HUES64 (cell line): ENCODE measurements around the gene HSD17B2.

Experiments
- H3K27ac ChIP-seq: 2 replicates; pipeline ENCODE4 v1.7.0; 2013; ENCODE audit warnings: low read depth, low read length, inconsistent platforms
- H3K27me3 ChIP-seq: 2 replicates; pipeline ENCODE4 v1.6.1; 2013; ENCODE audit warnings: mild to moderate bottlenecking, low read length; ENCODE audit not compliant: insufficient read depth
- H3K36me3 ChIP-seq: 2 replicates; pipeline ENCODE4 v1.6.1; 2013; ENCODE audit warnings: mild to moderate bottlenecking, low read length; ENCODE audit not compliant: insufficient read depth
- H3K4me1 ChIP-seq: 2 replicates; pipeline ENCODE4 v1.6.1; 2013; ENCODE audit warnings: mild to moderate bottlenecking, low read length, moderate library complexity; ENCODE audit not compliant: insufficient read depth
- H3K4me3 ChIP-seq: 2 replicates; pipeline ENCODE4 v1.5.1; 2013; ENCODE audit warnings: mild to moderate bottlenecking, low read length, moderate library complexity
- H3K9ac ChIP-seq: 2 replicates; pipeline ENCODE4 v1.6.1; 2013; ENCODE audit warnings: mild to moderate bottlenecking, low read depth, low read length
- H3K9me3 ChIP-seq: 2 replicates; pipeline ENCODE4 v1.6.1; 2013; ENCODE audit warnings: low read depth, low read length; ENCODE audit not compliant: insufficient read depth
- WGBS: fragments of 150-250, 120-280 bp; methylation state at CpG from one replicate; pipeline ENCODE4 v1.1.7; 2013; ENCODE audit warnings: missing lambda C conversion rate; 5-methylcytosine and 5-hydroxymethylcytosine counted together

HSD17B2 gene

DNA sequence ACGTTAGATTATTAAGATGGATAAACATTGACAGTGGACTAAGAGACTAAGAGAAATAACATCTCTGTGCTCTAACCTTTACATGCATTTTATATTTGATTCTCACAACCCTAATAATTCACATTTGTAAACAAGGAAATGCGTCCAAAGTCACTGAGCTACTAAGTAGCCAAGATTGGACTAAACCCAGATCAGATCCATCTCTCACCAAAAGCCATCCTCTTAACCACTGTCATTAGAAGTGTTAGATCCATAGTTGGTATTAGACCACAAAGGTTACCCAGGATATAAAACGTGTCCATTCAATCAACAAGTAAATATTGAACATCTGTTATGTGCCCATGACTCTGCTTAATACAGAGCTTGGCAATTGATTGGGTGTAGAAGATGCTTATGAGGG lies 5.2 kb downstream of the HSD17B2 start:
- no peaks in the 10 kb centered on the region for H3K36me3 ChIP-seq
- no peaks in the 10 kb centered on the region for H3K9me3 ChIP-seq
- WGBS = 98% methylated on average over 2 of the region's 3 CpGs
- no peak overlapping the region for H3K4me3 ChIP-seq
- no peaks in the 10 kb centered on the region for H3K4me1 ChIP-seq
- H3K27me3 ChIP-seq = no peaks in the 10 kb centered on the region
- no peak overlapping the region for H3K27ac ChIP-seq
- no peak overlapping the region for H3K9ac ChIP-seq

DNA sequence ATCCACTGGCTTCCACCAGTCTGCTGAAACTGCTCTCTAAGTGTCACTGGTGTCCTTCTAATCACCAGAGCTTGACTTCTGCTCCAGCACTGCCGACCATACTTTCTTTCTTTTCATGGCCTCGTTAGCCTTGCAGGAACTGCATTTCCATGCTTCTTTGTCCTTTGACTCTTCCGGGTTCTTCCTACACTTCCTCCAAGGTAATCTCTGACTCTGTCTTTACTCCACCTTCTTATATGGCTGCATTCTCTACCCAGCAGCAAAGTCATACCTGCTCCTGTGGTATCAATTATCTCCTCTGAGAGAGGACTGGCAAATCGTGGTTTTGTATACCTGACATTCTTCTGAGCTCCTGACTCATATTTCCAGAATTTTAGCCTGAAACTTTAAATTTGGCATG lies 6.5 kb downstream of the HSD17B2 start:
- no peaks in the 10 kb centered on the region for H3K9me3 ChIP-seq
- no peak overlapping the region for H3K9ac ChIP-seq
- 88% methylated on average over 4 of the region's 4 CpGs for WGBS
- H3K4me3 ChIP-seq = no peak overlapping the region
- H3K36me3 ChIP-seq = no peaks in the 10 kb centered on the region
- H3K27ac ChIP-seq = no peak overlapping the region
- H3K4me1 ChIP-seq = no peaks in the 10 kb centered on the region; the same call in 1 of the 2 replicates
- H3K27me3 ChIP-seq = no peaks in the 10 kb centered on the region

DNA sequence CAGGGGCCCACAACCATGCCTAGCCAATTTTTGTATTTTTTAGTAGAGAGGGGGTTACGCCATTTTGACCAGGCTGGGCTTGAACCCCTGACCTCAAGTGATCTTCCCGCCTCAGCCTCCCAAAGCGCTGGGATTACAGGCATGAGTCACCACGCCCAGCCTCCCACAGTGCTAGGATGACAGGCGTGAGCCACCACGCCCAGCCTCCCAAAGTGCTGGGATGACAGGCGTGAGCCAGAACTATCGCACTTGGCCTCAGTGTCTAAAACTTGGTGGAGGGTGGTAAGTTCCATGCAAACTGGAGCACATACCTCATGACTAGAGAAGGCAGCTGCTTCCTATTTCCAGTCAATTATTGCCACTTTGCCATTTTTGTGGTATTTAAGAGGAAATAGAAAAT lies 7.1 kb downstream of the HSD17B2 start:
- WGBS = 98% methylated on average over 8 of the region's 8 CpGs
- Histone ChIP-seq H3K4me1 (no peaks in the 10 kb centered on the region; the same call in 1 of the 2 replicates), H3K9ac (no peak overlapping the region), H3K4me3 (no peak overlapping the region), H3K9me3 (no peaks in the 10 kb centered on the region), H3K36me3 (no peaks in the 10 kb centered on the region), H3K27ac (no peak overlapping the region), H3K27me3 (no peaks in the 10 kb centered on the region)

DNA sequence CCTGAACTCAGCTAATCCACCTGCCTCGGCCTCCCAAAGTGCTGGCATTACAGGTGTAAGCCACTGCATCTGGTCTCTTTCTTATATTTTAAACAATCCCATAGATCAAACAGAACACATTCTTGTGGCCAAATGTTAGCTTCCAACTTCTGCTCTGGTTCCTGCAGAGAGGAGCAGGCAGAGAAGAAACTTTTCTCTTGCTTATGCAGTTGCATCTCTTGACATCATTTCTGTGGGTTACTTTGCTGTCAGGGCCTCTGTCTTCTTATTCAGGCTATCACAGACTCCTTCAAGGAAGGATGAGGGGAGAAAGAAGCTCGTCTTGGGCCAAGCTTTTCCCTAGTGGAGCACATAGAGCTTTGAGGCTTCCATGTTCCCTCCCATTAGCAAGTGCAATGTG lies 7.8 kb downstream of the HSD17B2 start:
- no peak overlapping the region for H3K9ac ChIP-seq
- H3K36me3 ChIP-seq = no peaks in the 10 kb centered on the region
- no peaks in the 10 kb centered on the region; the same call in 1 of the 2 replicates for H3K4me1 ChIP-seq
- no peak overlapping the region for H3K4me3 ChIP-seq
- no peaks in the 10 kb centered on the region for H3K27me3 ChIP-seq
- H3K27ac ChIP-seq = no peak overlapping the region
- H3K9me3 ChIP-seq = no peaks in the 10 kb centered on the region
- 97% methylated on average over 2 of the region's 2 CpGs for WGBS

DNA sequence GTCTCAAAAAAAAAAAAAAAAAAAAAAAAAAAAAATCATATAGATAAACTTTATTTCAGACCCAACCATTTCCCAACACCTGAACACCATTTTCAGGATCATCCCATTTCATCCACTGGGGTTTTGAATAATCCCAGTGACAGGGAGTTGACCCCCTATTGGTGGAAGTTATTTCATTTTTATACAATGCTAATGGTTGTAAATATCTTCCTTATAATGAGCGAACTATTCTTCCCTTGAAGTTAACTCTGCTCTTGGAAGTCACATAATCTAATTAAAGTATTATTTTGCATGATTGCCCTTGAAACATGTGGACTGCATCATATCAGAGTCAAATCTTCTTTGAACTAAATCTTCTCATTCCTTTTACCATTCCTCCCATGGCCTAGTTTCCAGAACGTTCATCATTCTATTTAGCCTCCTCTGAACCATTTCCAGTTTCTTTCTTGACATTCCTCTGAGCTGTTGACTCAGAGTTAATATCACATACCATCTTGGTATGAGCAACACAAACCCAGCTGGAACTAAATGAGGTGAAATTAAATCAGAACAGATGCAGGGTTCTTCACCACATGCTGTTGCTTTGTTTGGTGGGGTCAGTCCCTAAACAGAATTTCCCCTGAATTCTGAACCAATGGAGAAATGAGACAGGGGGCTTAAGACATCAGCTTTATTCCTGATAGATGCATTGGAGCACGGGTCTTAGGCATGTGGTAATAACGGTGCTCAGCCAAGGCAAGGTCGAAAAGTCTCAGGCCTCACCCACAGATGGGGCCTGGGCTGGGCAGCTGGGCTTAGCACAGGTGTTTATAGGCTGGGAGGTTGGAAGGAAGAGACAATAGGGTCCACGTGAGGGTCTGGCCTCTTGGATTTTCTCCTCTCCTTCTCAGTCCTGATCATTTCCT lies 8.9 kb downstream of the HSD17B2 start:
- no peak overlapping the region for H3K9ac ChIP-seq
- no peak overlapping the region for H3K27ac ChIP-seq
- H3K27me3 ChIP-seq = no peaks in the 10 kb centered on the region
- H3K36me3 ChIP-seq = no peaks in the 10 kb centered on the region
- no peak overlapping the region for H3K4me3 ChIP-seq
- H3K4me1 ChIP-seq = no peaks in the 10 kb centered on the region; the same call in 1 of the 2 replicates
- WGBS = 92% methylated on average over 5 of the region's 6 CpGs
- no peaks in the 10 kb centered on the region for H3K9me3 ChIP-seq

DNA sequence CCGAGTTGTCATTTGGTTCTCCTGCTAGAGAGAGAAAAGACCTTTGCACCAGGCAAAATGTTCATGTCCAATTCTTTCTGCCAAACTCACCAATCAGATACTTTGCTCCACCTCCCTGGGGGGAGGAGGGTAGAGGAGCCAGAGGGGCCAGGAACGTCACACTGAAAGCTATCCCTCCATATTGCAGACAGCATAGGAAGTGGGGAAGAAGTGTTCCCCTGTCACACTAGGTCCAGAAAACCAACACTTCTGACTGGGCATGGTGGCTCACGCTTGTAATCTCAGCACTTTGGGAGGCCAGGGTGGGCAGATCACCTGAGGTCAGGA lies 9.5 kb downstream of the HSD17B2 start:
- 84% methylated on average over 3 of the region's 3 CpGs for WGBS
- Histone ChIP-seq H3K9ac (no peak overlapping the region), H3K9me3 (no peaks in the 10 kb centered on the region), H3K36me3 (no peaks in the 10 kb centered on the region), H3K4me1 (no peaks in the 10 kb centered on the region; the same call in 1 of the 2 replicates), H3K27ac (no peak overlapping the region), H3K27me3 (no peaks in the 10 kb centered on the region), H3K4me3 (no peak overlapping the region)

DNA sequence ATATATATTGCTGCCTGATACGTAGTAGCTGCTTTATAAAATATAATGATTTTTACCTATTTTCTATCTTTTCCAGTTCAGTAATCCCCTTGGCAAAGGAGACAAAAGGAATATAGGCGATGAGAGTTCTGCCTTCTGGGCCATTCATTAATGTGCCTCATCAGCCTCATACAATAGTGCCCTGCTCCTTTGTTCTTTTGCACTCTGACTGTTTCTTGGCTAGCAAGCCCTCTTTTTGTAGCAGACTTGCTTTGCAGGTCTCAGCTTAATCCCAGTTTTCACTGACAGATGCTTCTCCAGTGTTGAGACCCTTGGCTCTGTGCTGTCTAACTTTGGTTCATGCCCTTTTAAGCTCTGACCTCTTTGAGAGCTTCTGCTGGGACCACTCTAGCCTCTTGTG lies 10.4 kb downstream of the HSD17B2 start:
- Histone ChIP-seq H3K36me3 (no peaks in the 10 kb centered on the region), H3K27me3 (no peaks in the 10 kb centered on the region), H3K27ac (no peak overlapping the region), H3K4me3 (no peak overlapping the region), H3K4me1 (no peaks in the 10 kb centered on the region; the same call in 1 of the 2 replicates), H3K9me3 (no peaks in the 10 kb centered on the region), H3K9ac (no peak overlapping the region)
- 98% methylated on average over 1 of the region's 2 CpGs for WGBS

DNA sequence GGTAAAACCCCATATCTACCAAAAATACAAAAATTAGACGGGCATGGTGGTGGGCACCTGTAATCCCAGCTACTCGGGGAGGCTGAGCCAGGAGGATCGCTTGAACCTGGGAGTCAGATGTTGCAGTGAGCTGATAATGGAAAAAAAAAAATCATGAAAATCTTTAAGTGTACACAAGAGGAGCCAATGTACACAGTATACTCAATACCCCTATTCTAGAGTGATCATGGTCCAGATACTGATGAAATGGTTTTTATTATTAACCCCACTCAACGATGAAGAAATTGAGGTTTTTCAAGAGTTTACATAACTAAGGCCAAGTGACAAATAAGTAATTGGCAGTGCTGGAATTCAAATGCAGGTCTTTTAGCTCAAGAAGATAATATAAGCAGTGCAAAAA lies 11.5 kb downstream of the HSD17B2 start:
- no peaks in the 10 kb centered on the region for H3K36me3 ChIP-seq
- H3K27me3 ChIP-seq = no peaks in the 10 kb centered on the region
- no peak overlapping the region for H3K4me3 ChIP-seq
- H3K4me1 ChIP-seq = no peaks in the 10 kb centered on the region; the same call in 1 of the 2 replicates
- no peak overlapping the region for H3K27ac ChIP-seq
- H3K9me3 ChIP-seq = no peaks in the 10 kb centered on the region
- no peak overlapping the region for H3K9ac ChIP-seq
- WGBS = 97% methylated on average over 4 of the region's 4 CpGs

DNA sequence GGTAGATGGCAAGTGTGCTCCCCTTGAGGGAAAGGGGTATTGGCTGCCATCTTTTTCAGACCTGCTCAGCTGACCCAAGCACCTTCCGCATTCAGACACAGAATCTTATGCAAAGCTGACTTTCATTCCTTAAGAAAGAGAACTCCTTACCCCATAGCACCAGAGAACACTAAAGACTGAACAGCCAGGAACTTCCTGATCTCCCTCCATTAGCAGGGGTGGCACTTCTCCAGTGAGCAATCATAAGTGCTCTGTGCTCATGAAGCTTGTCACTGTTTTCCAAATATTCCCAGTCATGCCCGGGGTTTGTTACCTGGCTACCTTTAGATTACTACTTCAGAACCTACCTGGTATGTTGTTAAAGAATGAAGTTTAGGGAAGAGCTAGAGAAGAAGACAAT lies 11.9 kb downstream of the HSD17B2 start:
- H3K27ac ChIP-seq = no peak overlapping the region
- no peaks in the 10 kb centered on the region for H3K27me3 ChIP-seq
- no peak overlapping the region for H3K4me3 ChIP-seq
- 71% methylated on average over 2 of the region's 2 CpGs for WGBS
- H3K36me3 ChIP-seq = no peaks in the 10 kb centered on the region
- no peaks in the 10 kb centered on the region; the same call in 1 of the 2 replicates for H3K4me1 ChIP-seq
- H3K9me3 ChIP-seq = no peaks in the 10 kb centered on the region
- H3K9ac ChIP-seq = no peak overlapping the region

DNA sequence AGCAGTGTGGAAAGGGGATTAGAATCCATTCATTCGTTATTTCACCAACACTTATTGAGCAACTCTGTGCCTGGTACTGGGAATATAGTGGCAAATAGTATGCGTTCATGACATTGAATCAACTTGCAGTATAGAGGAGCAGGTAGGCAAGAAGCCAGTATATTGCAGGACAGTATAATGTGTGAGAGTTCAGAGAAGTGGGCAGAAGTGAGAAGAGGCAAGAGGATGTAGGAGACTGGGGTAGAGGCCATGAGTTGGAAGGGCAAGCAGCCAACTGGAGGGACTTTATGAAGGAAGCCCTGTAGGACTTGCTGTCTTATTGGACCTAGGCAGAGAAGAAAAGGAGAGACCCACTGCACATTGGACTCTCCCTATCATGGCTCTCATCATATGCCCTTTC lies 12.3 kb downstream of the HSD17B2 start:
- no peaks in the 10 kb centered on the region; the same call in 1 of the 2 replicates for H3K4me1 ChIP-seq
- H3K4me3 ChIP-seq = no peak overlapping the region
- no peak overlapping the region for H3K27ac ChIP-seq
- no peaks in the 10 kb centered on the region for H3K9me3 ChIP-seq
- no peaks in the 10 kb centered on the region for H3K36me3 ChIP-seq
- 98% methylated on average over 2 of the region's 2 CpGs for WGBS
- H3K27me3 ChIP-seq = no peaks in the 10 kb centered on the region
- H3K9ac ChIP-seq = no peak overlapping the region

DNA sequence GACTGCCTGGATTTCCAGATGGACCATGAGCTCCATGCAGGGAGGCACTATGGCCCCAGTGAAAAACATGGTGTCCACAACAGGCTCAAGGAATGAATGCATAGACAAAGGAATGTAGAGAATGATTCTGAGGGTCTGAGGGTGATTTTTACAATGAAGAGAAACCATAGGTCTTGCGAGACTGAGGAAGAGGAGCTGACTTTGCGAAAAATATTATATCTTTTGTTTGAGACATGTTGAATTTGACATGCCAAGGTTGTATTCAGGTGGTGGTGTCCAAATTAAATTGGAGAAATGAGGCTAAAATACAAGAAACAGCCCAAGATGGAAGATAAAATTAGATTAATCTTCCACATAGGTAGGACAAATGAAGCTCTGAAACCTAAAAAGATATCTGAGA lies 12.7 kb downstream of the HSD17B2 start:
- no peak overlapping the region for H3K9ac ChIP-seq
- WGBS = 96% methylated on average over 2 of the region's 2 CpGs
- no peaks in the 10 kb centered on the region for H3K27me3 ChIP-seq
- H3K27ac ChIP-seq = no peak overlapping the region
- H3K4me3 ChIP-seq = no peak overlapping the region
- no peaks in the 10 kb centered on the region for H3K36me3 ChIP-seq
- no peaks in the 10 kb centered on the region; the same call in 1 of the 2 replicates for H3K4me1 ChIP-seq
- no peaks in the 10 kb centered on the region for H3K9me3 ChIP-seq
